H1 (cell line): ENCODE data around the gene CAPN9. TPM values are rescaled to one million over a fixed set of nuclear protein-coding genes. Genes with fewer than 3 reads are reported as not detected.

Source experiments
- ATF3 ChIP-seq: IDR thresholded peaks from 2 replicates; pipeline ENCODE4 v1.6.1; 2011; ENCODE audit warnings: low read depth, mild to moderate bottlenecking, low read length; ENCODE audit not compliant: insufficient read depth
- BCL11A ChIP-seq, 2 experiments: IDR thresholded peaks; one replicate each; pipeline ENCODE4 v1.6.1; 2011; ENCODE audit warnings: low read depth in 2 of 2, low read length in 2 of 2, mild to moderate bottlenecking in 2 of 2
- CEBPB ChIP-seq: IDR thresholded peaks from 2 replicates; pipeline ENCODE4 v1.6.1; 2012; ENCODE audit warnings: low read depth, low read length
- CHD1 ChIP-seq: IDR thresholded peaks from 2 replicates; pipeline ENCODE4 v1.6.1; 2012; ENCODE audit warnings: low read depth, low read length, improper control_type of control experiment
- CTCF ChIP-seq, 3 experiments: IDR thresholded peaks; 1 replicate in 2 of 3; 2 replicates in 1 of 3; pipeline versions ENCODE4 v1.5.1 to v1.6.1; 2011; ENCODE audit warnings: low read length in 3 of 3, mild to moderate bottlenecking in 3 of 3, inconsistent platforms in 2 of 3, low read depth in 1 of 3, moderate library complexity in 1 of 3; ENCODE audit not compliant: insufficient read depth in 1 of 3; ENCODE audit errors: control extremely low read depth in 1 of 3
- PHF8 ChIP-seq: fragments of 200-600 bp; sonication (generic); conservative IDR thresholded peaks from 2 replicates; pipeline ENCODE4 v1.7.1; 2012; ENCODE audit warnings: low read depth, mild to moderate bottlenecking, inconsistent platforms, low read length, moderate library complexity
- RFX5 ChIP-seq: IDR thresholded peaks from 2 replicates; pipeline ENCODE4 v1.6.1; 2011; ENCODE audit warnings: low read depth, low read length, improper control_type of control experiment, borderline replicate concordance
- TEAD4 ChIP-seq: IDR thresholded peaks from 2 replicates; pipeline ENCODE4 v1.6.1; 2012; ENCODE audit warnings: low read depth, low read length, inconsistent platforms, mixed read lengths
- polyA plus RNA-seq, 7 experiments: library from polyadenylated mRNA; depleted of rRNA in 3 of 7; stranded (reverse) in 5 of 7; unstranded in 2 of 7; fragments of >200 nt in 5 of 7; fragments of 200-250 nt in 2 of 7; gene quantifications; 1 replicate in 5 of 7; 2 replicates in 1 of 7; 4 replicates in 1 of 7; pipeline versions ENCODE4 v1.2.1 to v1.2.3, GENCODE V29; 2011 to 2013; ENCODE audit warnings: missing spikeins in 2 of 7, mixed read lengths in 2 of 7
- total RNA-seq: library from RNA; stranded (reverse); fragmentation: NEBNext Ultra II Directional; extraction: Animal tissue kit (Norgen Biotek cat#: 25700); gene quantifications from 2 replicates; pipeline ENCODE4 v1.2.1, GENCODE V29; 2021

CAPN9 gene
- total and polyA plus RNA-seq, 2 of the 8 experiments (the other 6 are each of a cell fraction or from before 2014, with no cell fraction given), result 0.22 to 0.76 TPM

GRCh38 chr1:230701434-230701833 lies 45.8 kb upstream of the CAPN9 start (continued):
- TF ChIP-seq CTCF (IDR thresholded peaks at IDR 0.05; ENCODE audit: control extremely low read depth in 1 of 3, insufficient read depth in 1 of 3, low read depth in 1 of 3, low read length in 3 of 3) (no peak), TEAD4 (no peak), BCL11A (IDR thresholded peaks at IDR 0.05; ENCODE audit: low read depth in 2 of 2, low read length in 2 of 2) (no peak), ATF3 (no peak), CHD1 (no peak), CEBPB (no peak), RFX5 (no peak), PHF8 (no peak)
